Brain microvascular endothelial cell (primary cell): ENCODE data around the gene RELT.

ENCODE experiments used
- DNase-seq: peaks from one replicate; pipeline ENCODE4 v3.0.0-alpha.2; 2020
- H3K27ac ChIP-seq: fragments of 250-450 bp; sonication (Bioruptor Pico); 2 replicates; pipeline ENCODE4 v1.5.1; 2020; ENCODE audit warnings: mild to moderate bottlenecking, moderate library complexity
- H3K27me3 ChIP-seq: fragments of 250-450 bp; sonication (Bioruptor Pico); replicated peaks from 2 replicates; pipeline ENCODE4 v1.5.1; 2020; ENCODE audit warnings: mild to moderate bottlenecking
- H3K36me3 ChIP-seq: fragments of 250-450 bp; sonication (Bioruptor Pico); replicated peaks from 2 replicates; pipeline ENCODE4 v1.5.1; 2020; ENCODE audit warnings: mild to moderate bottlenecking
- H3K4me3 ChIP-seq: 2 replicates; pipeline ENCODE4 v1.5.1; 2011; ENCODE audit warnings: low read depth, mild to moderate bottlenecking, control low read depth, low read length, moderate library complexity
- in situ Hi-C: cut with HindIII; loops from 2 replicates; pipeline ENCODE4 v1.10.0; 2017; ENCODE audit warnings: low sequenced_read_pairs, low pct_ligation_motif_present
- TF ChIP-seq, protein P1 (sequence below): IDR thresholded peaks from 2 replicates; pipeline ENCODE4 v1.5.1; 2011; ENCODE audit warnings: low read depth, mild to moderate bottlenecking, moderate library complexity, low read length, control low read depth, inconsistent platforms; ENCODE audit errors: missing control alignments

Gene RELT

DNA sequence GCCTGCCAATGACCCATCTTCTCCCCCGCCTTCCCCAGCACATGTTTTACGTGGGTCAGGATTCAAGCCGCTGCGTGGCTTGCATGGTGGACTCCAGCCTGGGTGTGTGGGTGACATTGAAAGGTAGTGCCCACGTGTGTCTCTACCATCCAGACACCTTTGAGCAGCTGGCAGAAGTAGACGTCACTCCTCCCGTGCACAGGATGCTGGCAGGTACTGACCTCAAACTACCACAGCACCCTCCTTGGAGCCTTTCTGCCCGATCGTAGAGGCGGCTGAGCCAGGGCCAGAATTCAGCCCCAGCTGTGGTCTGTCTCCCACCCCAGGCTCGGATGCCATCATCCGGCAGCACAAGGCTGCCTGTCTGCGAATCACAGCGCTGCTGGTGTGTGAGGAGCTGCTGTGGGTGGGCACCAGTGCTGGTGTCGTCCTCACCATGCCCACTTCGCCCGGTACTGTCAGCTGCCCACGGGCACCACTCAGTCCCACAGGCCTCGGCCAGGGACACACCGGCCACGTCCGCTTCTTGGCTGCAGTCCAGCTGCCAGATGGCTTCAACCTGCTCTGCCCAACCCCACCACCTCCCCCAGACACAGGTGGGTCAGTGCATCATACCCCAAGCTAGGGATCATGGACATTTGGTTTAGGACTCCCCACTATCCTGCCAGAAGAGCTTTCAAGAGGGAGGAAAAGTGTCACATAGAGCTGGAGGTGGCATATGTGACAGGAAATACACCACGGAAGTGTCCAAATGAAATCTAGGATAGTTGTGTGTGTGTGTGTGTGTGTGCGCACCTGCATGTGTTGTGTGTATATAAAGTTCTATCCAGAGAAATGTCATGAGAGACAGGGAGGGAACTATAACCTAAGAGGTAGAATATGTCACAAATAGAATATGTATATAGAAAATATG, 10.6 kb upstream of the RELT start:
- Histone ChIP-seq H3K27me3 (no peaks in the 10 kb centered on the region), H3K36me3 (peaks cover 66% of the 10 kb centered on the region), H3K27ac (no peak overlapping the region), H3K4me3 (no peak overlapping the region)
- DNase-seq = no peak
- TF ChIP-seq, protein P1, sequence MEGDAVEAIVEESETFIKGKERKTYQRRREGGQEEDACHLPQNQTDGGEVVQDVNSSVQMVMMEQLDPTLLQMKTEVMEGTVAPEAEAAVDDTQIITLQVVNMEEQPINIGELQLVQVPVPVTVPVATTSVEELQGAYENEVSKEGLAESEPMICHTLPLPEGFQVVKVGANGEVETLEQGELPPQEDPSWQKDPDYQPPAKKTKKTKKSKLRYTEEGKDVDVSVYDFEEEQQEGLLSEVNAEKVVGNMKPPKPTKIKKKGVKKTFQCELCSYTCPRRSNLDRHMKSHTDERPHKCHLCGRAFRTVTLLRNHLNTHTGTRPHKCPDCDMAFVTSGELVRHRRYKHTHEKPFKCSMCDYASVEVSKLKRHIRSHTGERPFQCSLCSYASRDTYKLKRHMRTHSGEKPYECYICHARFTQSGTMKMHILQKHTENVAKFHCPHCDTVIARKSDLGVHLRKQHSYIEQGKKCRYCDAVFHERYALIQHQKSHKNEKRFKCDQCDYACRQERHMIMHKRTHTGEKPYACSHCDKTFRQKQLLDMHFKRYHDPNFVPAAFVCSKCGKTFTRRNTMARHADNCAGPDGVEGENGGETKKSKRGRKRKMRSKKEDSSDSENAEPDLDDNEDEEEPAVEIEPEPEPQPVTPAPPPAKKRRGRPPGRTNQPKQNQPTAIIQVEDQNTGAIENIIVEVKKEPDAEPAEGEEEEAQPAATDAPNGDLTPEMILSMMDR = no peak
- in situ Hi-C loops = no loop called here

DNA sequence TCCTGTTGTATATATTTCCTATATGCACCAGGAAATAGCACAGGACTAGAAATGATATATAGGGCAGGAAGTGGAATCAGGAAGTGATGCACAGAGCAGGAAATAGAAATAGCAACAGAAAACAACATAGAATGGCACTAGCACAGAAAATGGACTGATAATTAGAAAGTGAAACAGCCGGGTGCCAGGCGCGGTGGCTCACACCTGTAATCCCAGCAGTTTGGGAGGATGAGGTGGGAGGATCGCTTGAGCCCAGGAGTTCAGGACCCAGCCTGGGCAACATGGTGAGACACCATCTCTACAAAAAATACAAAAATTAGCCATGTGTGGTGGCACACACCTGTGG, 10.0 kb upstream of the RELT start:
- Histone ChIP-seq H3K27me3 (no peaks in the 10 kb centered on the region), H3K27ac (no peak overlapping the region), H3K4me3 (no peak overlapping the region), H3K36me3 (peaks cover 59% of the 10 kb centered on the region)
- DNase-seq = no peak
- in situ Hi-C loops = no loop called here
- TF ChIP-seq, protein P1 = no peak

DNA sequence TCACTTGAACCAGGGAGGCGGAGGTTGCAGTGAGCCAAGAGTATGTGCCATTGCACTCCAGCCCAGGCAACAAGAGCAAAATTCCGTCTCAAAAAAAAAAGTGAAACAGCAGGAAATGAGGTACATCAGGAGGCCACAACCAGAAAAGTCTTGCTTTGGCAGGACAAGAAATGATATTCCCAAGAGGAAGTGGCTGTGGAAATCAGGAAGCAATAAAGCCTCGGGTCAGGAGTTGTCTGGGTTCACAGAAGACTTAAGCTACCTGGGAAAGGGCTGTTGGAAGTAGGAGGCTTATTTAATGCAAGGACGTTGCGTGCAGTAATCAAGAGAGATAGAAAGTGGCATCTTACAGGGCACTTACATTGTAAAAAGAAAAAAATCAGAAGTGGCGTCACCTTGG, 9.2 kb upstream of the RELT start:
- no peak for DNase-seq
- Histone ChIP-seq H3K27ac (no peak overlapping the region), H3K36me3 (peaks cover 52% of the 10 kb centered on the region), H3K4me3 (no peak overlapping the region), H3K27me3 (no peaks in the 10 kb centered on the region)
- TF ChIP-seq, protein P1 = no peak
- in situ Hi-C loops = no loop called here

DNA sequence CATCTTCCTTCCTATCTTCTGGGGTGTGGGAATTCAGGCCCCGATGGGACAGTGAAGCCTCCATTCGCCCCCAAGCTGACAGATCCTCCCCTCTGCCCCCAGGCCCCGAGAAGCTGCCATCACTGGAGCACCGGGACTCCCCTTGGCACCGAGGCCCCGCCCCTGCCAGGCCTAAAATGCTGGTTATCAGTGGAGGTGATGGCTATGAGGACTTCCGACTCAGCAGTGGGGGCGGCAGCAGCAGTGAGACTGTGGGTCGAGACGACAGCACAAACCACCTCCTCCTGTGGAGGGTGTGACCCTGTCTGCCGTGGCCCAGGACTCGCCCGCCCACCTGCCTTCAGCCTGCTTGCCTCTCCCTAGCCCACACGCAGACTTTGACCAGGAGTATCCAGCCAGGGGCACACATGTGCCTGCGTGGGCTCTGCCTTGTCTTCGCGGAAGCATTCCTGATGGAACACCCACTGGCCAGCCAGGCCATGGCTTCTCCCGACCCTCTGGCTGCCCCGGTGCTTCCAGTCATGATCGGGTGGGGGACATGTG, 8.6 kb upstream of the RELT start:
- in situ Hi-C loops = no loop called here
- H3K4me3 ChIP-seq = no peak overlapping the region
- no peak overlapping the region for H3K27ac ChIP-seq
- DNase-seq = no peak
- peaks cover 46% of the 10 kb centered on the region for H3K36me3 ChIP-seq
- TF ChIP-seq, protein P1 = no peak
- no peaks in the 10 kb centered on the region for H3K27me3 ChIP-seq

DNA sequence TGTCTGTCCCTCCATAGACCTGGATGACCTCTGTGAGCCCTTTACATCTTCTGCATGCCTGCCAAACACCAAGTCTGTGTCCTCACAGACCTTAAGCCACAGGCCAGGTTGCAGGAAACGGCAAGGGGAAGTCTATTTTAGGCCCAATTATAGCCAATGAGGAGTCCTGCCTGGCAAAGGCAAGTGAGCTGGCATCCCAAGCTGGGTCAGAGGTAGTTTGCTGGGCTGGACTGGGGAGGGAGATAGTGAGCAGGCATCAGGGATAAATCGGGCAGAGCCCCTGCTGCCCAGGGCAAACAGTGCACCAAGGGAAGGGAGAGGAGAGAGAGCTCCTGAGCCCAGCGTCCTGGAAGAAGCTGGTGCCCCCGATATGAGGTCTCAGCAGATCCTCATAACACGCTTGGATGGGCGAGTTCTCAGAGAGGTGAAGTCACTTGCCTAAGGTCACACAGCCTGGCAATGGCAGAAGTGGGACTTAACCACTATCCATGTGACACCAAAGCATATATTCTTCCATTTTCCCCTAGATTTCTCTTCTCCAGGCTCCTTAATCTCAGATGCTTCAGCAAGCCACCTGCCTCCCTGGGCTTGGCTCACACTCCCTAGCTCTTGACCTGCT, 3.7 kb upstream of the RELT start:
- Histone ChIP-seq H3K27ac (no peak overlapping the region), H3K27me3 (no peaks in the 10 kb centered on the region), H3K4me3 (no peak overlapping the region), H3K36me3 (peaks cover 14% of the 10 kb centered on the region)
- DNase-seq = peak; percentile 21
- in situ Hi-C loops = no loop called here
- TF ChIP-seq, protein P1 = peak; percentile 48
